Kidney epithelial cell (primary cell): ENCODE results near the gene CYTH2. TPM values are rescaled to one million over a fixed set of nuclear protein-coding genes. Genes with fewer than 3 reads are reported as not detected.

ENCODE experiments used
- DNase-seq: peaks from one replicate; pipeline ENCODE4 v3.0.0-alpha.2; 2010; ENCODE audit warnings: low read depth
- H3K27me3 ChIP-seq: 2 replicates; pipeline ENCODE4 v1.6.0; 2011; ENCODE audit warnings: low read length; ENCODE audit not compliant: control insufficient read depth, insufficient read depth
- H3K36me3 ChIP-seq: 2 replicates; pipeline ENCODE4 v1.5.1; 2011; ENCODE audit warnings: low read length; ENCODE audit not compliant: control insufficient read depth, insufficient read depth
- H3K4me3 ChIP-seq: 2 replicates; pipeline ENCODE4 v1.5.1; 2011; ENCODE audit warnings: low read depth, mild to moderate bottlenecking, control low read depth, low read length
- total RNA-seq: library from RNA; depleted of rRNA; stranded (reverse); fragments of >200 nt; gene quantifications from 2 replicates; pipeline ENCODE4 v1.2.3, GENCODE V29; 2015
- TF ChIP-seq, protein P1 (sequence below): IDR thresholded peaks from 2 replicates; pipeline ENCODE4 v1.5.1; 2011; ENCODE audit warnings: mild to moderate bottlenecking, moderate library complexity, low read length, control low read depth, inconsistent platforms; ENCODE audit not compliant: insufficient read depth, poor library complexity, severe bottlenecking

CYTH2 gene
- total RNA-seq, 1 donor from 2014 or later = 77.3 TPM

GRCh38 chr19:48444129-48444935 lies 24.8 kb upstream of the CYTH2 start:
- no peak for DNase-seq
- H3K4me3 ChIP-seq = no peak overlapping the region
- H3K27me3 ChIP-seq = peaks cover 24% of the 10 kb centered on the region
- H3K36me3 ChIP-seq = no peaks in the 10 kb centered on the region
- TF ChIP-seq, protein P1, sequence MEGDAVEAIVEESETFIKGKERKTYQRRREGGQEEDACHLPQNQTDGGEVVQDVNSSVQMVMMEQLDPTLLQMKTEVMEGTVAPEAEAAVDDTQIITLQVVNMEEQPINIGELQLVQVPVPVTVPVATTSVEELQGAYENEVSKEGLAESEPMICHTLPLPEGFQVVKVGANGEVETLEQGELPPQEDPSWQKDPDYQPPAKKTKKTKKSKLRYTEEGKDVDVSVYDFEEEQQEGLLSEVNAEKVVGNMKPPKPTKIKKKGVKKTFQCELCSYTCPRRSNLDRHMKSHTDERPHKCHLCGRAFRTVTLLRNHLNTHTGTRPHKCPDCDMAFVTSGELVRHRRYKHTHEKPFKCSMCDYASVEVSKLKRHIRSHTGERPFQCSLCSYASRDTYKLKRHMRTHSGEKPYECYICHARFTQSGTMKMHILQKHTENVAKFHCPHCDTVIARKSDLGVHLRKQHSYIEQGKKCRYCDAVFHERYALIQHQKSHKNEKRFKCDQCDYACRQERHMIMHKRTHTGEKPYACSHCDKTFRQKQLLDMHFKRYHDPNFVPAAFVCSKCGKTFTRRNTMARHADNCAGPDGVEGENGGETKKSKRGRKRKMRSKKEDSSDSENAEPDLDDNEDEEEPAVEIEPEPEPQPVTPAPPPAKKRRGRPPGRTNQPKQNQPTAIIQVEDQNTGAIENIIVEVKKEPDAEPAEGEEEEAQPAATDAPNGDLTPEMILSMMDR = no peak

- TF ChIP-seq, protein P1 = no peak
- Histone ChIP-seq H3K4me3 (peak overlapping the region; percentile 93), H3K27me3 (peaks cover 24% of the 10 kb centered on the region), H3K36me3 (no peaks in the 10 kb centered on the region)
- DNase-seq = no peak
Measured at GRCh38 chr19:48444936-48445200, 24.3 kb upstream of the CYTH2 start.

- TF ChIP-seq, protein P1 = peak; percentile 76
- H3K4me3 ChIP-seq = peak overlapping the region; percentile 93
- peaks cover 24% of the 10 kb centered on the region for H3K27me3 ChIP-seq
- no peaks in the 10 kb centered on the region for H3K36me3 ChIP-seq
- peak; percentile 84 for DNase-seq
Measured at GRCh38 chr19:48445256-48445605, 23.9 kb upstream of the CYTH2 start.

DNA sequence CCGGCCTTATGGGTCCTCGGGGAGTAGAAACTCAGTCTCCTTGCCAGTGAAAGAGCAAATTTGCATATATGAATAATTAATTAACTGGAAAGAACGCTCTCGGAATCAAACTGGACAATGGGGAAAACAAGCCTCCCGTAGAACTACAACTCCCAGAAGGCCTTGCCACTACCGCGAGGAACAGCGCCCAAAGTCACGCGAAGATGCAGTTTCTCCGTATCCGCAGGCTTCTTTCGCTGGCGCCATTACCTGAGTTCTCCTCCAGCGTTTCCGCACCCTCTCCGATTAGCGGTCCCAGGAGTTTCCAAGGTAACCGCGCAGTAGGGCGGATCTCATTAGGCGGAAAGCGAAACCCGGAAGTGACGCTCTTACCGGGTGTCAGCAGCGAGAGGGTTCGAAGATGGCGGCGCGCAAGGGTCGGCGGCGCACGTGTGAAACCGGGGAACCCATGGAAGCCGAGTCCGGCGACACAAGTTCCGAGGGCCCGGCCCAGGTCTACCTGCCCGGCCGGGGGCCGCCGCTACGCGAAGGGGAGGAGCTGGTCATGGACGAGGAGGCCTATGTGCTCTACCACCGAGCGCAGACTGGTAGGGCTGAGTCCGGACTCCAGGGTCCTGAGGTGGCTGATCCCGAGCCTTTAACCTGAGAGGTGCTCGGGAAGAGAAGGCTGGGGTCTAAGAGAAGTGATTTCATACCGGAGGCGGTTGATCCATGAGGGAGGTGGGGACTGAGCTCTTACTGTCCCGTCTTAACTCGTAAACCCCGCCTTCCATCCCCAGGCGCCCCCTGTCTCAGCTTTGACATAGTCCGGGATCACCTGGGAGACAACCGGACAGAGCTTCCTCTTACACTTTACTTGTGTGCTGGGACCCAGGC lies 23.3 kb upstream of the CYTH2 start, which contains the start of gene GRWD1:
Gene GRWD1, plus strand, starts transcription at position 378 of the 876 bp plus-strand sequence. Its CDS starts 23 bp downstream, at position 401.
- TF ChIP-seq, protein P1 = peak; percentile 24
- peak within 1 kb of the TSS; percentile 93 for H3K4me3 ChIP-seq
- peaks cover 24% of the 10 kb centered on the region for H3K27me3 ChIP-seq
- DNase-seq = peak; percentile 93
- no peaks in the 10 kb centered on the region for H3K36me3 ChIP-seq

DNA sequence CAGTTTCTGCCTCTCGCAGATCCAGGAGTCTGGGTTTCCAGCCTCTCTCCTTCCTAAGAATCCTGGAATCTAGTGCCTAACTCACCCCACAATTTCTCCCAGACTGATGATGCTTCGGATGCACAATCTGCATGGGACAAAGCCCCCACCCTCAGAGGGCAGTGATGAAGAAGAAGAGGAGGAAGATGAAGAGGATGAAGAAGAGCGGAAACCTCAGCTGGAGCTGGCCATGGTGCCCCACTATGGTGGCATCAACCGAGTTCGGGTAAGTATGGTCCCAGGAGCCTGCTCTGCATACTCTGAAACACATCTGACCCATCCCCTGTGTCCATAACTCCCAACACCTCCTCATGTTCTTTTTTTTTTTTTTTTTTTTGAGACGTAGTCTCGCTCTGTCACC lies 22.6 kb upstream of the CYTH2 start:
- H3K4me3 ChIP-seq = peak overlapping the region; percentile 93
- no peak for DNase-seq
- H3K27me3 ChIP-seq = peaks cover 20% of the 10 kb centered on the region
- TF ChIP-seq, protein P1 = no peak
- H3K36me3 ChIP-seq = no peaks in the 10 kb centered on the region
